ENCODE data around the gene MAG.

MAG gene

DNA sequence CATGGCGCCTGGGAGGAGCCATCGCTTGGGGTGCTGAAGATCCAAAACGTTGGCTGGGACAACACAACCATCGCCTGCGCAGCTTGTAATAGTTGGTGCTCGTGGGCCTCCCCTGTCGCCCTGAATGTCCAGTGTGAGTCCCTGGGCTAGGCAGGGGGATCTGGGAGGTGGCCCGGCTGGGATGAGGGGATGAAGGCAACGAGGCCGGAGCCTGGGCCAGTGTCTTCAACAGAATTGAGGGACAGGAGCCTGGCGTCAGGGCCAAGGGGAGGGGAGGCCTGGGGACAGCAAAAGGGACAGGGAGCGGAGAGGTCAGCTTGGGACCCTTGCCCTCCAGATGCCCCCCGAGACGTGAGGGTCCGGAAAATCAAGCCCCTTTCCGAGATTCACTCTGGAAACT is 49.0 kb downstream of the MAG start:
- Histone ChIP-seq H3K27ac (ENCODE audit: low read length) (no peak overlapping the region), H3K9me3 (ENCODE audit: insufficient read depth, low read length) (no peaks in the 10 kb centered on the region), H3K4me1 (ENCODE audit: low read length) (peaks cover 26% of the 10 kb centered on the region), H3K9ac (ENCODE audit: low read length) (no peak overlapping the region), H3K4me2 (ENCODE audit: low read length) (no peak overlapping the region), H2AFZ (ENCODE audit: low read depth, low read length) (no peak overlapping the region), H3K79me2 (ENCODE audit: low read length) (peaks cover 11% of the 10 kb centered on the region), H4K20me1 (ENCODE audit: insufficient read depth, low read length) (0 out of 2 replicates have a peak, but pooled peaks cover under 1% of the 10 kb centered on the region), H3K4me3 (ENCODE audit: low read length) (no peak overlapping the region), H3K27me3 (ENCODE audit: low read depth, low read length) (no peaks in the 10 kb centered on the region), H3K36me3 (replicated peaks; ENCODE audit: low read depth, low read length) (peaks cover 76% of the 10 kb centered on the region)
- no peak for TF ChIP-seq EZH2phosphoT487 (IDR thresholded peaks at IDR 0.05; ENCODE audit: low read depth)
- TF ChIP-seq, protein P1, sequence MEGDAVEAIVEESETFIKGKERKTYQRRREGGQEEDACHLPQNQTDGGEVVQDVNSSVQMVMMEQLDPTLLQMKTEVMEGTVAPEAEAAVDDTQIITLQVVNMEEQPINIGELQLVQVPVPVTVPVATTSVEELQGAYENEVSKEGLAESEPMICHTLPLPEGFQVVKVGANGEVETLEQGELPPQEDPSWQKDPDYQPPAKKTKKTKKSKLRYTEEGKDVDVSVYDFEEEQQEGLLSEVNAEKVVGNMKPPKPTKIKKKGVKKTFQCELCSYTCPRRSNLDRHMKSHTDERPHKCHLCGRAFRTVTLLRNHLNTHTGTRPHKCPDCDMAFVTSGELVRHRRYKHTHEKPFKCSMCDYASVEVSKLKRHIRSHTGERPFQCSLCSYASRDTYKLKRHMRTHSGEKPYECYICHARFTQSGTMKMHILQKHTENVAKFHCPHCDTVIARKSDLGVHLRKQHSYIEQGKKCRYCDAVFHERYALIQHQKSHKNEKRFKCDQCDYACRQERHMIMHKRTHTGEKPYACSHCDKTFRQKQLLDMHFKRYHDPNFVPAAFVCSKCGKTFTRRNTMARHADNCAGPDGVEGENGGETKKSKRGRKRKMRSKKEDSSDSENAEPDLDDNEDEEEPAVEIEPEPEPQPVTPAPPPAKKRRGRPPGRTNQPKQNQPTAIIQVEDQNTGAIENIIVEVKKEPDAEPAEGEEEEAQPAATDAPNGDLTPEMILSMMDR (IDR thresholded peaks at IDR 0.05; ENCODE audit: low read depth, low read length), result no peak

DNA sequence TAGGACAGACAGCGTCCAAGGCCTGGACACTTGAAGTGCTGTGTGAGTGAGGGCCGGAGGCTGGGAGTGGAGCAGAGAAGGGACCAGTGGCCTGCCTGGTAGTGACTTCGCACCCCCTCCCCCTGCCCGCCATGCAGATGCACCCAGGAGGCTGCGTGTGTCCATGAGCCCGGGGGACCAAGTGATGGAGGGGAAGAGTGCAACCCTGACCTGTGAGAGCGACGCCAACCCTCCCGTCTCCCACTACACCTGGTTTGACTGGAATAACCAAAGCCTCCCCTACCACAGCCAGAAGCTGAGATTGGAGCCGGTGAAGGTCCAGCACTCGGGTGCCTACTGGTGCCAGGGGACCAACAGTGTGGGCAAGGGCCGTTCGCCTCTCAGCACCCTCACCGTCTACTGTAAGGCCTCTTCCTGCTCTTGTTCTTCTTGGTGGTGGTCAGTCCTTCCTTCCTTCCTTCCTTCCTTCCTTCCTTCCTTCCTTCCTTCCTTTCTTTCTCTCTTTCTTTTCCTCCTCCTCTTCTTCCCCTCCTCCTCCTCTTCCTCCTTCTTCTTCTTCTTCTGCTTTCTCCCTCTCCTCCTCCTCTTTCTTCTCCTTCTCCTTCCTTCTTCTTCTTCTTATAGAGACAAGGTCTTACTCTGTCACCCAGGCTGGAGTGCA is 49.7 kb downstream of the MAG start:
- no peaks in the 10 kb centered on the region for H4K20me1 ChIP-seq (ENCODE audit: insufficient read depth, low read length)
- no peak for TF ChIP-seq EZH2phosphoT487 (IDR thresholded peaks at IDR 0.05; ENCODE audit: low read depth)
- H3K27ac ChIP-seq (ENCODE audit: low read length), result no peak overlapping the region
- H3K27me3 ChIP-seq (ENCODE audit: low read depth, low read length), result no peaks in the 10 kb centered on the region
- peaks cover 7% of the 10 kb centered on the region; the same call in 1 of the 2 replicates for H3K79me2 ChIP-seq (ENCODE audit: low read length)
- no peaks in the 10 kb centered on the region for H3K9me3 ChIP-seq (ENCODE audit: insufficient read depth, low read length)
- peaks cover 26% of the 10 kb centered on the region for H3K4me1 ChIP-seq (ENCODE audit: low read length)
- no peak overlapping the region for H2AFZ ChIP-seq (ENCODE audit: low read depth, low read length)
- peaks cover 72% of the 10 kb centered on the region for H3K36me3 ChIP-seq (replicated peaks; ENCODE audit: low read depth, low read length)
- H3K9ac ChIP-seq (ENCODE audit: low read length), result no peak overlapping the region
- no peak overlapping the region for H3K4me2 ChIP-seq (ENCODE audit: low read length)
- H3K4me3 ChIP-seq (ENCODE audit: low read length), result no peak overlapping the region

DNA sequence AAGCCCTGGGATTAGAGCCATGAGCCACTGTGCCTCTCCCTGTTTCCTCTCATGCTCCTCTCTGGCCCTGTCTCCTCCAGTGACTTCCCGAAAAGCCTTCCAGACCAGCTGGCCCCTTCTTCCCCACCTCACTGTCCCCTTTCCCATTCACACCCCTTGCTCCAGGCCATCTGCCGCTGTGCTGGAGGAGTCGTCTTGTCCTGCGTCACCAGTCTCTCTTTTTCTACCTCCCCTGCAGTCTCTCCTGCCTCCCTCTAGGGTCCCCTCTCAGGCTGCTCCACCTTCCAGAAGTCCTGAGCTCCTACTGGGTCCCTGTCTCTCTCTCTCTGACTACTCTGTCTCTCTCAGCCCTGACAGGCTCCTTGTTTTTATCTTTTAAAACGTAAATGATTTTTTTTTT is 50.5 kb downstream of the MAG start:
- TF ChIP-seq, protein P1 (IDR thresholded peaks at IDR 0.05; ENCODE audit: low read depth, low read length), result no peak
- no peak for TF ChIP-seq EZH2phosphoT487 (IDR thresholded peaks at IDR 0.05; ENCODE audit: low read depth)
- no peak overlapping the region for H3K9ac ChIP-seq (ENCODE audit: low read length)
- no peaks in the 10 kb centered on the region for H3K27me3 ChIP-seq (ENCODE audit: low read depth, low read length)
- peaks cover 26% of the 10 kb centered on the region for H3K4me1 ChIP-seq (ENCODE audit: low read length)
- no peaks in the 10 kb centered on the region for H4K20me1 ChIP-seq (ENCODE audit: insufficient read depth, low read length)
- no peak overlapping the region for H3K27ac ChIP-seq (ENCODE audit: low read length)
- peaks cover 72% of the 10 kb centered on the region for H3K36me3 ChIP-seq (replicated peaks; ENCODE audit: low read depth, low read length)
- no peak overlapping the region for H3K4me3 ChIP-seq (ENCODE audit: low read length)
- no peaks in the 10 kb centered on the region for H3K9me3 ChIP-seq (ENCODE audit: insufficient read depth, low read length)
- H3K4me2 ChIP-seq (ENCODE audit: low read length), result no peak overlapping the region
- peaks cover 7% of the 10 kb centered on the region; the same call in 1 of the 2 replicates for H3K79me2 ChIP-seq (ENCODE audit: low read length)
- H2AFZ ChIP-seq (ENCODE audit: low read depth, low read length), result no peak overlapping the region

DNA sequence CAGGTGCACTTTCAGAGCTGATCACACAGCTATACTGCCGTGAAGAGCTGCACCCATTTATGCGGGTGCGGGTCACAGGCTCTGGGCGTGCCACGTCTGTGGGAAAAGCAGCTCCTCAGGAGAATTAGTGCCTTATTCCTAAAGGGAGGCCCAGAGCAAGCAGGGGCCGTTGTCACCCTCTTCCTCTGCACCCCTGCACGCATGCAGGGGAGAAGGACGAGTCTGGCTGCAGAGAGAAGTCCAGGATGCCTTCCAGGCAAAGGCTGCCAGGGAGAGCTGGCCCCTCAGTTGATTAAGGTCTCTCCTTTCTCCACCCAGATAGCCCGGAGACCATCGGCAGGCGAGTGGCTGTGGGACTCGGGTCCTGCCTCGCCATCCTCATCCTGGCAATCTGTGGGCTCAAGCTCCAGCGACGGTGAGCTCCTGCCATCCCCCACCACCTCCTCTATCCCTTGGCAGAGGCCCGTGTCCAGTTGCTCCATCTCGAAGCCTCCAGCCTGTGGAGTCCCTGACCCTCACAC is 52.6 kb downstream of the MAG start:
- no peaks in the 10 kb centered on the region for H3K27me3 ChIP-seq (ENCODE audit: low read depth, low read length)
- peaks cover 76% of the 10 kb centered on the region for H3K36me3 ChIP-seq (replicated peaks; ENCODE audit: low read depth, low read length)
- no peak overlapping the region for H3K9ac ChIP-seq (ENCODE audit: low read length)
- no peaks in the 10 kb centered on the region for H3K9me3 ChIP-seq (ENCODE audit: insufficient read depth, low read length)
- no peak overlapping the region for H3K4me2 ChIP-seq (ENCODE audit: low read length)
- H3K79me2 ChIP-seq (ENCODE audit: low read length), result no peaks in the 10 kb centered on the region
- H4K20me1 ChIP-seq (ENCODE audit: insufficient read depth, low read length), result no peaks in the 10 kb centered on the region
- no peak overlapping the region for H2AFZ ChIP-seq (ENCODE audit: low read depth, low read length)
- TF ChIP-seq EZH2phosphoT487 (IDR thresholded peaks at IDR 0.05; ENCODE audit: low read depth), result no peak
- TF ChIP-seq, protein P1 (IDR thresholded peaks at IDR 0.05; ENCODE audit: low read depth, low read length), result no peak
- peaks cover 42% of the 10 kb centered on the region for H3K4me1 ChIP-seq (ENCODE audit: low read length)
- no peak overlapping the region for H3K27ac ChIP-seq (ENCODE audit: low read length)
- H3K4me3 ChIP-seq (ENCODE audit: low read length), result no peak overlapping the region

Measured in OCI-LY3 (cell line).